Activated CD4-positive, alpha-beta T cell treated with anti-CD3 and anti-CD28 coated beads, Interleukin-10, Interleukin-2, amounts not matched to agents 100 ng/mL and 50 ng/mL, durations not matched to agents 16 hours and 8 hours (primary cell): Measurements from ENCODE around the gene TAF1B.
A peak's percentile ranks its signal among the peaks of the same experiment; 100 is the strongest.
"Not testable (repeated sequence)": the region's sequence is repeated elsewhere in the genome, so short reads cannot be mapped to it uniquely, and the experiment has no call there.

Experiments
- DNase-seq: peaks from one replicate; pipeline ENCODE4 v3.0.0-alpha.2; 2020

TAF1B gene

GRCh38 chr2:9832586-9832985 is 10.7 kb upstream of the TAF1B start:
- DNase-seq, result no peak

- not testable (repeated sequence) for DNase-seq
Measured at GRCh38 chr2:9835068-9835467, 8.2 kb upstream of the TAF1B start.

- DNase-seq, result no peak
Measured at GRCh38 chr2:9836074-9836473, 7.2 kb upstream of the TAF1B start.

GRCh38 chr2:9836517-9836916 is 6.8 kb upstream of the TAF1B start:
- DNase-seq, result no peak

GRCh38 chr2:9837451-9837850 is 5.8 kb upstream of the TAF1B start:
- DNase-seq, result no peak

GRCh38 chr2:9838391-9838790 is 4.9 kb upstream of the TAF1B start:
- DNase-seq, result no peak

GRCh38 chr2:9842487-9843228 is 616 bp upstream of the TAF1B start:
- no peak for DNase-seq

GRCh38 chr2:9844036-9844483 is 786 bp downstream of the TAF1B start:
- peak; percentile 31 for DNase-seq

GRCh38 chr2:9844576-9844975 is 1.3 kb downstream of the TAF1B start:
- peak; percentile 57 for DNase-seq

- no peak for DNase-seq
Measured at GRCh38 chr2:9846554-9846953, 3.3 kb downstream of the TAF1B start.

- DNase-seq, result no peak
Measured at GRCh38 chr2:9847140-9847539, 3.9 kb downstream of the TAF1B start.

- no peak for DNase-seq
Measured at GRCh38 chr2:9852881-9853280, 9.6 kb downstream of the TAF1B start.

- DNase-seq, result no peak
Measured at GRCh38 chr2:9857814-9858729, 14.8 kb downstream of the TAF1B start.

GRCh38 chr2:9858730-9859068 is 15.4 kb downstream of the TAF1B start:
- DNase-seq, result no peak

GRCh38 chr2:9860922-9861580 is 17.8 kb downstream of the TAF1B start:
- DNase-seq, result not testable (repeated sequence)

- DNase-seq, result no peak
Measured at GRCh38 chr2:9867881-9868280, 24.6 kb downstream of the TAF1B start.

- DNase-seq, result no peak
Measured at GRCh38 chr2:9873337-9873736, 30.1 kb downstream of the TAF1B start.

GRCh38 chr2:9877026-9877425 is 33.8 kb downstream of the TAF1B start:
- DNase-seq, result no peak

- no peak for DNase-seq
Measured at GRCh38 chr2:9877726-9878125, 34.5 kb downstream of the TAF1B start.

GRCh38 chr2:9879455-9880194 is 36.4 kb downstream of the TAF1B start:
- DNase-seq, result no peak

- no peak for DNase-seq
Measured at GRCh38 chr2:9883897-9884296, 40.6 kb downstream of the TAF1B start.

- no peak for DNase-seq
Measured at GRCh38 chr2:9884436-9884835, 41.2 kb downstream of the TAF1B start.
